Ureter (tissue), 1 donor: Measurements from ENCODE around the gene INPP5A. TPM values are rescaled to one million over a fixed set of nuclear protein-coding genes. Genes with fewer than 3 reads are reported as not detected.
"Not testable (repeated sequence)": the region's sequence is repeated elsewhere in the genome, so short reads cannot be mapped to it uniquely, and the experiment has no call there.

Experiments used
- DNase-seq: peaks from one replicate; pipeline ENCODE4 v3.0.0-alpha.2; 2020; ENCODE audit warnings: low spot score
- total RNA-seq: library from RNA; stranded (reverse); gene quantifications from one replicate; pipeline ENCODE4 v1.2.4, GENCODE V29; 2023
- donor health status: DM: yes; HTN: yes; CAD: no.

Gene INPP5A
- total RNA-seq, 1 donor from 2014 or later, result 63.5 TPM

- no peak for DNase-seq
Measured at GRCh38 chr10:132562177-132562915, 24.8 kb downstream of the INPP5A start.

- DNase-seq, result no peak
Measured at GRCh38 chr10:132562916-132563456, 25.4 kb downstream of the INPP5A start.

- no peak for DNase-seq
Measured at GRCh38 chr10:132563485-132564248, 26.1 kb downstream of the INPP5A start.

GRCh38 chr10:132564249-132564605 is 26.6 kb downstream of the INPP5A start:
- DNase-seq, result no peak

GRCh38 chr10:132564690-132565089 is 27.1 kb downstream of the INPP5A start:
- no peak for DNase-seq

- DNase-seq, result no peak
Measured at GRCh38 chr10:132565516-132566209, 28.1 kb downstream of the INPP5A start.

GRCh38 chr10:132566892-132567291 is 29.3 kb downstream of the INPP5A start:
- no peak for DNase-seq

GRCh38 chr10:132570265-132570664 is 32.7 kb downstream of the INPP5A start:
- DNase-seq, result no peak

- peak; percentile 77 for DNase-seq
Measured at GRCh38 chr10:132570771-132571649, 33.4 kb downstream of the INPP5A start.

- DNase-seq, result peak; percentile 74
Measured at GRCh38 chr10:132571650-132572544, 34.3 kb downstream of the INPP5A start.

- no peak for DNase-seq
Measured at GRCh38 chr10:132572545-132572937, 35.0 kb downstream of the INPP5A start.

GRCh38 chr10:132572946-132573345 is 35.4 kb downstream of the INPP5A start:
- not testable (repeated sequence) for DNase-seq

GRCh38 chr10:132574288-132574687 is 36.7 kb downstream of the INPP5A start:
- DNase-seq, result no peak

GRCh38 chr10:132574783-132575319 is 37.3 kb downstream of the INPP5A start:
- DNase-seq, result no peak

GRCh38 chr10:132575320-132576201 is 38.0 kb downstream of the INPP5A start:
- peak; percentile 73 for DNase-seq

GRCh38 chr10:132576671-132577349 is 39.2 kb downstream of the INPP5A start:
- no peak for DNase-seq

GRCh38 chr10:132577350-132578003 is 39.9 kb downstream of the INPP5A start:
- no peak for DNase-seq
